H1 (cell line): Measurements from ENCODE around the gene CTU1. TPM values are rescaled to one million over a fixed set of nuclear protein-coding genes. Genes with fewer than 3 reads are reported as not detected.

Experiments used
- PHF8 ChIP-seq: fragments of 200-600 bp; sonication (generic); conservative IDR thresholded peaks from 2 replicates; pipeline ENCODE4 v1.7.1; 2012; ENCODE audit warnings: low read depth, mild to moderate bottlenecking, inconsistent platforms, low read length, moderate library complexity
- polyA plus RNA-seq, 7 experiments: library from polyadenylated mRNA; depleted of rRNA in 3 of 7; stranded (reverse) in 5 of 7; unstranded in 2 of 7; fragments of >200 nt in 5 of 7; fragments of 200-250 nt in 2 of 7; gene quantifications; 1 replicate in 5 of 7; 2 replicates in 1 of 7; 4 replicates in 1 of 7; pipeline versions ENCODE4 v1.2.1 to v1.2.3, GENCODE V29; 2011 to 2013; ENCODE audit warnings: missing spikeins in 2 of 7, mixed read lengths in 2 of 7
- total RNA-seq: library from RNA; stranded (reverse); fragmentation: NEBNext Ultra II Directional; extraction: Animal tissue kit (Norgen Biotek cat#: 25700); gene quantifications from 2 replicates; pipeline ENCODE4 v1.2.1, GENCODE V29; 2021

The CTU1 gene
- total and polyA plus RNA-seq, 2 of the 8 experiments (the other 6 are each of a cell fraction or from before 2014, with no cell fraction given) = 4.6 to 7.2 TPM

GRCh38 chr19:51091895-51092873 is 16.0 kb downstream of the CTU1 start (continued):
- TF ChIP-seq PHF8 = no peak
